Stimulated activated CD8-positive, alpha-beta memory T cell treated with anti-CD3 and anti-CD28 coated beads, Interleukin-15, amount 100 ng/mL, for 4 hours (primary cell): ENCODE data around the gene TIMP2.

Source experiments
- DNase-seq, 2 donors: peaks; one replicate each; pipeline ENCODE4 v3.0.0-alpha.2; 2020; ENCODE audit warnings: low read depth in 2 of 2

Gene TIMP2

GRCh38 chr17:78812855-78813254, 112.3 kb downstream of the TIMP2 start:
- DNase-seq: no peak

GRCh38 chr17:78808163-78808562, 117.0 kb downstream of the TIMP2 start:
- no peak for DNase-seq

GRCh38 chr17:78806451-78806850, 118.7 kb downstream of the TIMP2 start:
- DNase-seq: peak in 1 of 2 donors; percentile 40

- peak; percentile 50 to 54 for DNase-seq
These were observed 119.9 kb downstream of the TIMP2 start for GRCh38 chr17:78805301-78805700.

GRCh38 chr17:78804777-78805176, 120.4 kb downstream of the TIMP2 start:
- no peak for DNase-seq

- DNase-seq: no peak
These were observed 121.9 kb downstream of the TIMP2 start for GRCh38 chr17:78803186-78803845.
